GM21515 (cell line): ENCODE results near the gene DCAF5.

Experiments
- ATAC-seq: cut with Tn5 transposase; IDR thresholded peaks from one replicate; pipeline ENCODE4 v1.9.1; 2021; ENCODE audit not compliant: unreplicated experiment

DCAF5 gene

GRCh38 chr14:69010648-69011047, 142.3 kb downstream of the DCAF5 start:
- ATAC-seq = no peak

GRCh38 chr14:69008421-69008884, 144.5 kb downstream of the DCAF5 start:
- no peak for ATAC-seq

- no peak for ATAC-seq
Measured at GRCh38 chr14:69006346-69006745, 146.6 kb downstream of the DCAF5 start.

GRCh38 chr14:69005432-69006148, 147.3 kb downstream of the DCAF5 start:
- ATAC-seq = no peak

GRCh38 chr14:69004731-69005431, 148.0 kb downstream of the DCAF5 start:
- ATAC-seq = no peak

- ATAC-seq = no peak
Measured at GRCh38 chr14:69003626-69004025, 149.3 kb downstream of the DCAF5 start.

- no peak for ATAC-seq
Measured at GRCh38 chr14:69002069-69002468, 150.8 kb downstream of the DCAF5 start.

GRCh38 chr14:69001375-69001774, 151.5 kb downstream of the DCAF5 start:
- no peak for ATAC-seq
